HCT116 (cell line): Measurements from ENCODE around the gene TXNL4B.

Experiments
- CTCF ChIP-seq, 3 experiments: fragments of 200-600 bp in 1 of 3; sonication (generic) in 1 of 3; IDR thresholded peaks in 2 of 3; conservative IDR thresholded peaks in 1 of 3; 2 replicates each; pipeline ENCODE4 v1.5.1; 2012 to 2017; ENCODE audit warnings: low read depth in 2 of 3, low read length in 2 of 3, antibody characterized with exemption in 1 of 3, borderline replicate concordance in 1 of 3, control low read depth in 1 of 3, mild to moderate bottlenecking in 1 of 3, mixed read lengths in 1 of 3, mixed run types in 1 of 3, moderate library complexity in 1 of 3; ENCODE audit not compliant: insufficient read depth in 1 of 3
- EZH2 ChIP-seq: fragments of 200-600 bp; sonication (generic); IDR thresholded peaks from 2 replicates; pipeline ENCODE4 v1.6.1; 2017; ENCODE audit warnings: antibody characterized with exemption, mixed run types
- EZH2phosphoT487 ChIP-seq: fragments of 200-600 bp; IDR thresholded peaks from 2 replicates; pipeline ENCODE4 v1.6.1; 2018; ENCODE audit warnings: antibody characterized with exemption, borderline replicate concordance
- MAX ChIP-seq: IDR thresholded peaks from 2 replicates; pipeline ENCODE4 v1.6.1; 2012
- POLR2A ChIP-seq: IDR thresholded peaks from 2 replicates; pipeline ENCODE4 v1.7.0; 2011; ENCODE audit warnings: borderline replicate concordance; ENCODE audit not compliant: insufficient read depth, insufficient read length; ENCODE audit errors: extremely low read depth
- POLR2AphosphoS5 ChIP-seq: IDR thresholded peaks from 2 replicates; pipeline ENCODE4 v1.6.1; 2011; ENCODE audit warnings: mild to moderate bottlenecking, low read depth, low read length, moderate library complexity
- RAD21 ChIP-seq: IDR thresholded peaks from 2 replicates; pipeline ENCODE4 v1.6.1; 2012; ENCODE audit warnings: low read depth, mild to moderate bottlenecking
- REST ChIP-seq: IDR thresholded peaks from 2 replicates; pipeline ENCODE4 v1.6.1; 2012; ENCODE audit warnings: low read depth
- SIN3A ChIP-seq: IDR thresholded peaks from 2 replicates; pipeline ENCODE4 v1.6.1; 2012; ENCODE audit warnings: low read depth
- SRF ChIP-seq: IDR thresholded peaks from 2 replicates; pipeline ENCODE4 v1.6.1; 2012; ENCODE audit warnings: low read depth
- YY1 ChIP-seq: IDR thresholded peaks from 2 replicates; pipeline ENCODE4 v1.6.1; 2011; ENCODE audit warnings: low read length, low read depth, moderate library complexity, mild to moderate bottlenecking; ENCODE audit not compliant: insufficient replicate concordance; ENCODE audit errors: extremely low read depth
- ZNF274 ChIP-seq: fragments of 200-500 bp; sonication (Bioruptor generic); IDR thresholded peaks from 2 replicates; pipeline ENCODE4 v1.6.1; 2014; ENCODE audit warnings: mild to moderate bottlenecking, low read depth, low read length, inconsistent platforms

GRCh38 chr16:72044825-72045359 is 48.5 kb downstream of the TXNL4B start:
- TF ChIP-seq POLR2A (no peak), SRF (no peak), CTCF (IDR thresholded peaks at IDR 0.05 in 2 of 3, conservative IDR thresholded peaks at IDR 0.05 in 1 of 3; ENCODE audit: borderline replicate concordance in 1 of 3, insufficient read depth in 1 of 3, low read depth in 2 of 3, low read length in 2 of 3) (no peak), REST (no peak), POLR2AphosphoS5 (no peak), YY1 (no peak), RAD21 (no peak), MAX (no peak), SIN3A (no peak), ZNF274 (no peak), EZH2phosphoT487 (no peak), EZH2 (no peak)
